Muscle of back (tissue), 11 donors: ENCODE results near the gene UBE2J1. TPM values are rescaled to one million over a fixed set of nuclear protein-coding genes. Genes with fewer than 3 reads are reported as not detected.
"Not testable (repeated sequence)": the region's sequence is repeated elsewhere in the genome, so short reads cannot be mapped to it uniquely, and the experiment has no call there.

Source experiments
- DNase-seq, 3 donors: peaks; one replicate each; pipeline versions ENCODE4 v3.0.0 to v3.0.0-alpha.2; 2013
- polyA plus RNA-seq, 10 donors: library from polyadenylated mRNA; unstranded; fragments of 120-200 nt; gene quantifications; one replicate each; pipeline ENCODE4 v1.2.1, GENCODE V29; 2013; ENCODE audit not compliant: insufficient read length in 10 of 10

UBE2J1 gene
- polyA plus RNA-seq, 10 donors: 37.6 to 49.0 (median 42.8) TPM

DNA sequence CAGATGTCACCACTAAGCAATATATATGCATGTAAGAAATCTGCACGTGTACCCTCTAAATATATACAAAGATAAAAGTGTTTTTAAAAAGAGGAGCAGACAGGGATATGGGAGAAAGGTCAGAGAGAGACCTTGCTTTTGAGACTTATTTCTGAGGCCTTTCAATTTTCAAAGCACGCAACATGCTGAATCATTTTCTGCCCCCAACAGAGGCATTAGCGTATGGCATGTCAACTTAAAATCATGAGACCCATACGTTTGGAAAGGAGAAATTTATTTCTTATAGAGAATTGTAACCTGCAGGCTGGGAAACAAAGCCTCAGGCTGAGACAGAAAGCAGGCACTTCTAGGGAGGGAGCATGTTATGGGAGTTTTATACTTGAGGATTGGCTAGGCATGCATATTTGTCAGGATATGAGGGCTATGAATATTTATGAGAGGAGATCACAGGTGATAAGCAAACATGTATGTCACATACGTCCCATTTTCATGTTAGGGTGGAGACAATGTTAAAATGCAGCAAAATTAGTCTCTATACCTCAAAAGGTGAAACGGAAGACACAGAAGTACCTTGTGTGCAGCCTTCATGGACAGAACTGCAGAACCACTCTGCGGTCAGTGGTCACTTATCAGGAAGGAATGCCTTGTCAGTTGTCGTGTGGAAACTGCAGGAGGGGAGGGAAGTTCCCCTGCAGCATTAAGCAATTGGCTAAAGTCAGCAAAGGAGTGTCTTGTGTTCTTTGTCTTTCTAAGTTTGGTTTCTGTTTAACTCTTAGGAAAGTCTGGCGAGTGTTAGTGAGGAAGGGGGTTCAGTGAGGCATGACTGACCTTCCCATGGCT, 31.2 kb downstream of the UBE2J1 start:
- no peak for DNase-seq

DNA sequence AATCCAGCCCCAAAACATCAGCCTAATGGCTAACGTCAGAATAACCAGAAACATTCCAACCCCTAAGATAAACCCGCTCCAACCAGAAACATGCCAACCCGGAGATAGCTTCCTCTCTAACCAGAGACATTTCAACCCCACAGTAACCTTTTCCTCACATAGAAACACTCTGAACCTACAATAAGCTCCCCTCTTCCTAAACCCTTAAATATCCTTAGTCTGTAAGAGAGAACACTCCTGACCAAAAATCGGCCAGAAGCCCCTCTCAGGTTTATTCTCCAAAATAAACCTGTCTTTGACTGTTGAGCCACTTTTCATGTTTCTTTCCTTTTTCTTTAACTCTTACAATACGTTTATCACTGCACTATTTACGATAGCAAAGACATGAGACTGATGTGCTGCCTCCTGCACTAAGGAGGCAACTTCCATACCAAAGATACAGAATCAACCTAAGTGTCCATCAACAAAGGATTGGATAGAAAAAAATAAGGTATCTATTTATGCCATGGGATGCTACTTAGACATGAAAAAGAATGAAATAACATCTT, 32.4 kb downstream of the UBE2J1 start:
- no peak for DNase-seq

DNA sequence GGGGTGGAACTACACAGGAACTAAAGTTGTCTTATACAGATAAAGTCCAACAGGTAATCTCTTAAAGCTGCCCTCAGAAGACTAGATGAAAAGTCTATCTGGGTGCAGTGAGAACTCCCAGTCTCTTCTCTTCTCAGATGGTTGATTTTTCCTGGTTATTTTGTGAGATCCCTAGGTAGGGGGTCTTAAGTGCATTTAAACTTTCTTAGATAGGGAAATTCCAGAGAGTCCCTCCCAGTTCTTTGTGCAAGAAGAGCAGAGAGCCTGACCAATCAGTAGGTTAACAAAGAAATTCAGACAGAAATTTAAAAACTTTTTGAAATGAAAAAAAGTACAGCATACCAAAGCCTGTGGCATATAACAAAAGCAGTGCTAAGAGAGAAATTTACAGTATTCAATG, 35.5 kb downstream of the UBE2J1 start:
- no peak for DNase-seq

DNA sequence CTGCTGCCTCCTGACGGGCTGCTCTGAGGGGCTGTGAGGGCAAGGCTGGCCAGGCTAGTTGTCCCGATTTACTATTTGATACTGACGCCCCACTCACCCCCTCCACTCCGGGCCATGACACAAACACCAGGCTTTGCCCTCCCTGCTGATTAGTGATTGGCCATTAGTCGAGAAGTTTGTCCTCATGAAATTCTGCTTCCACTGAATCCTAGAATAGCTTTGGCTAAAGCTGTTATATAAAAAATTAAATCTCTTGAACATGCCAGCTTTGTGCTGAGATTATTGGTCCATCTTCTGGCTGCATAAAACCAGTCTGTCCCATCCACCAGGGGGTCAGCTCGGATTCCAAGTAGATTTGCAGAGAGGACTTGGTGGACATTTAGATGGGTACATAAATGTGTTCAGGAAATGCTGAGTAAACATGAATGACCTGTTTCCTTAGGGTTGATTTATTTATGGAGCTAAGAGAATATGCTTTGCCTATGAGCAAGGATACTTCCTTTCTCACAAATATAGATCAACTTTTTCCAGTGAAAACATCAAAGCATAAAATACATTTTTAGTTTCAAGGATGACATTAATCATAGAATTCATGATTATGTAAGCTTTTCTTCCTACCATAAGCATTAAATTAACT, 37.2 kb downstream of the UBE2J1 start, which contains the start of gene GABRR2:
GABRR2 (minus strand) TSS at position 51 of the 637 bp plus-strand sequence. CDS start 134 bp downstream, outside the sequence.
- DNase-seq: no peak

DNA sequence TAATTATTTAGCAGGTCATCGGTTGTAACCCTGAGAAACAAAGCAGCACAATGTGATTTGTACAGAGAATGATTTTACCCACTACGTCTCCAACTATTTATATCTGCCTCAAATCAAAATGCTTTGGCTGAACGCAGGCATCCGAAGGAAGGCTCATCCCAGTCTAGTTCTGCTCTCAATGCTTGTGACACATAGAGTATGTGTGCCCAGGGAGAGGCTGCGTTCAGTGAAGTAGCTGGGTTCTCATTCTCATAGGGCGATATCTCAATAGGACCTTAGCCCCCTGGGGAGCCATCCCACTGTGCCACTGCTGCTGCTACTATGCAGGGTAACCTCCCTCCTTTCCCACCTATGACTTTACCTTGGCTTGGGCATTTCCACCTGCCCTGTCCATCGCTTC, 37.8 kb downstream of the UBE2J1 start:
- DNase-seq: no peak

DNA sequence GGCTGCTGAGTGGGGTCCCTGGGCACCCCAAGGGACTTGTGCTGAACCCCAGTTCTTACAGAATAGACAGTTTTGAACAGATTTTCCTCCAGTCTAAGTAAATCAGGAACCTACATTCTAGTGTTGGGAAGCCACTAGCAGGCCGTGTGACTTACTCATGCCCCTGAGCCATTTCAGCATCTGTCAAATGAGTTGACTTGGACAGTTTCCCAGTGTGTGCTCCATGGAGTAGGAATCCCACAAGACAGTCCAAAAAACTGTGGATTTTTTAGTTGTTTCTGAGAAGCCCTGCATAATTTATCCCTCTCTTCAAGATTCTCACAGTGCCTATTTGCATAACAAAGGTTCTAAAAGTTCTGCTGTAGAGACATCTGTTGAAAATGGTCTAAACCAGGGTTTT, 39.5 kb downstream of the UBE2J1 start:
- peak; percentile 55 to 84 (median 79) for DNase-seq

DNA sequence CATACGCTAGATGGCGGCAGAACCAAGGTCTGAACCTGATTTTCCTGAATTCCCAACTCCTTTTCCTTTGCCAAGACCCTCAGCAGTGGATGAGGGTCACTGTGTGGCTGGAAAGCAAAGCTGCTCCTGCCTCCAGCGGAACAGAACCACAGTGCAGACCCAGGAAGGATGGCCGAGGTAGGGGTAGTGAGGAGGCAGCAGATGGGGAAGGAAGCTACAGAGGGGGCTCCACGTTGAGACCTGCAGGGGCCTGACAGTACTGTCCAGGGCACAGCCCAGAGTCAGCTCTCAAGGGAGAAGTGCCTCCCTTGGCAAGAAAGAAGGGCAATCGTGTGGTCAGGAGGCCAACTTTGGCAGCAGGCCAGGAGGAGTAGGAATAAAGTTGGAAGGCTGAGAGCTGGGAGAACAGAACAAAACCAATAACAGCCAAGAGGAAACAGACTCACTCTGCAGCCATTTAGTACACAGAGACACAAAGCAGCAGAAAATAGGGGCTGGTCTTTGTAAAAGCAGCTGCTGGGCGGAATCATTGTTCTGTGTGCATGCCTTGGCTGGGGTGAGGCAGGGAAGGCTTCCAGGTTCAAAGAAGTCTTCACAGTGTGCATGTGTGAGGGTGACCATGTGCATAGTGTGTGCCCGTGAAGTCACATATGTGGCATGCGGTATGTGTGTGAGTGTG, 40.5 kb downstream of the UBE2J1 start:
- peak; percentile 68 to 92 (median 82) for DNase-seq

DNA sequence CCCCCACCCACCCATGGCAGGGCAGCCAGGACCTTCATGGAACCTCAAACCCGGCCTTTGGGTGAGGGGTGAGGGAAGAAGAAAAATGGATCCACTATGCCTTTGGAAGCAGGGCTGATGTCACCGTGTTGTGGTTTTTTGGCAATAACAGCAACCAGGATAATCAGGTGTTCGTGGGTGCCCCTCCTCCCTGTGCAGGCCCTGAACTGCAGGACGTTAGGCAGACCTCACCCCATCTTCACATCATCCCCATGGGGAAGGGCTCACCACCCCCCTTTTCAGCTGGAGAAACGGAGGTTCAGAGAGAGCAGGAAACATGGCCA, 41.0 kb downstream of the UBE2J1 start:
- DNase-seq: no peak

DNA sequence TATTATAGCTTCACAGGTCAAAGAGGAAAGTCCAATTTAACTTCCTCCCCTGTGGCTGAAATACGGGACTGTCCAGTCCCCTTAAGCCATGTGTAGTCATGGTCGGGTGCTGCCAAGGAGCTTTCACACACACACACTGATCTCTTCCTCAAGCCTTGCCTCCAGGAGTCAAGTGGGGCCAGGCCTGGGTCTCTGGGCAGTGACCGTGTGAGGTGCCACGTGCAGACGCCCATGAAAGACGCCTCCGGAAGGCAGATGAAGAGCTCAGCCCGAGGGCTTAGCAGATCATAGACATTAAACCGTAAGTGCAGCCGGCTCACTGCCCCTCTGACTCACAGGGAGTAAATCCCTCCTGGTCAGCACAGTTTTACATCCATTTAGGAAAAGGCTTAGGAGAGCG, 41.6 kb downstream of the UBE2J1 start:
- peak in 1 of 3 donors; percentile 29 for DNase-seq

DNA sequence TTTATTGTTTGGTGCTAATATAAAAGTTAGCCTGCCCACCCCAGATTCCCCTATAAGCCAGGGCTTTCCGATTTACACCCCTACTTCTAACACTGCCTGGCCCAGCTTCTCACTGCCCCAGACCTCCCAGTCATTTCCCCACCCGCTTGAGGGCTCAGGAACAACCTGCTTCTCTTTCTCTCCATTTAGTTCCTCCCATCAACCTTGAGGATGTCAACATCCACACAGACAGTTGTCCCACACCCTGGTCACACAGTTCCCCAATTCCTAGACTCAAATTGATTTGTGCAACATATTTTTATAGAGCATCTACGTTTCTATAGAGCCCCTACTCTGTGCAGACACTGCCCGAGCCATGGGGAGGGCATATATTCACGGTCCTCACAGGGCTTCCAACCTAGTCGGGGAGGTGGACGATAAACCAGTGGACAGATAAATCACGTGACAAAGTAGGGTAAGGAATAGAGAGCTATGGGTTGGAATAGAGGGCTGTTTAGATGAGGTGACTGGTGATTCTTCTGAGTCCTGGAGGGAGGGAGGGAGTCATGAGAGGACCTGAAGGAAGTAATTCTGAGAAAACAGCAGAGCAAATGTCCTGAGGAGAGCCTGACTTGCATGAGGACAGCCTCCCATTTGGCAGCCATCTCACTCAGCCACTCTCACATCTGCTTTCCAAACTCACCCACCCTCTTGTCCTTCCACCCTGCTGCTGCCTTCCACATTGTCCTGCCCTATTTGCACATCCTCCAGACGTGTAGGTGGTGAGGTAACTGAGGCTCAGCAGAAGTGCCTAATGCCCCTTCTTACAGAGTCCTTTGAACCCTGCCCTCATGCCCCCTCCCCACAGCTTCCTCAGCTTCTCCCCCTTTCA, 43.8 kb downstream of the UBE2J1 start:
- no peak for DNase-seq

DNA sequence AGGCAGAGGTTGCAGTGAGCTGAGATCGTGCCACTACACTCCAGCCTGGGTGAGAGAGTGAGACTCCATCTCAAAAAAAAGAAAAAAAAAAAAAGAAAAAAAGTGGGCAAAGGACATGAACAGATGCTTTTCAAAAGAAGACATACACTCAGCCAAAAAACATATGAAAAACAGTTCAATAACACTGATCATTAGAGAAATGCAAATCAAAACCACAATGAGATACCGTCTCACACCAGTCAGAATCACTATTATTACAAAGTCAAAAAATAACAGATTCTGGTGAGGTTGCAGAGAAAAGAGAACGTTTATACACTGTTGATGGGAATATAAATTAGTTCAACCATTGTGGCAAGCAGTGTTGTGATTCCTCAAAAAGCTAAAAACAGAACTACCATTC, 48.0 kb downstream of the UBE2J1 start:
- DNase-seq: not testable (repeated sequence)

DNA sequence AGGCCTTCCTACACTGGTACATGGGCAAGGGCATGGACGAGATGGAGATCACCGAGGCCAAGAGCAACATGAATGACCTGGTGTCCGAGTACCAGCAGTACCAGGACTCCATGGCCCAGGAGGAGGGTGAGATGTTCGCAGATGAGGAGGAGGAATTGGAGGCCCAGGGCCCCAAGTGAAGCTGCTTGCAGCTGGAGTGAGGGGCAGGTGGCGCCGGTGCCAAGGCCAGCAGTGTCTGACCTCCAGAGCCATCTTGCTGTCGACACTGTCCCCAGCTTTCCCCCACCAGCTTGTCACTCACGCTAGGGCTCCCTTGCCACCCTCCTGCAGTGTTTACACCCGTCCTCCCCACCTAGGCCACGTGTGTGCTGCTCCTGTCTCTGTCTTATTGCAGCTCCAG, 49.6 kb downstream of the UBE2J1 start:
- no peak for DNase-seq

DNA sequence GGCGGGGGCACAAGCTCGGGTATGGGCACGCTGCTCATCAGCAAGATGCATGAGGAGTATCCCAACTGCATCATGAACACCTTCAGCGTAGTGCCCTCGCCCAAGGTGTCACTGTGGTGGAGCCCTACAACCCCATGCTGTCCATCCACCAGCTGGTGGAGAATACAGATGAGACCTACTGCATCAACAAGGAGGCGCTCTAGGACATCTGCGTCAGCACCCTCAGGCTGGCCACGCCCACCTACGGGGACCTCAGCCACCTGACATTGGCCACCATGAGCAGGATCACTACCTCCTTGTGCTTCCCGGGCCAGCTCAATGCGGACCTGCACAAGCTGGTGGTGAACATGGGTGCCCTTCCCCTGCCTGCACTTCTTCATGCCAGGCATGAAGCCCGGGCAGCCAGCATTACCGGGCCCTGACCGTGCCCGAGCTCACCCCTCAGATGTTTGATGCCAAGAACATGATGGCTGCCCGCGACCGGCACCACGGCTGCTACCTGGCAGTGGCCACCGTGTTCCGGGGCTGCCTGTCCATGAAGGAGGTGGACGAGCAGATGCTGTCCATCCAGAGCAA, 50.2 kb downstream of the UBE2J1 start:
- DNase-seq: no peak

DNA sequence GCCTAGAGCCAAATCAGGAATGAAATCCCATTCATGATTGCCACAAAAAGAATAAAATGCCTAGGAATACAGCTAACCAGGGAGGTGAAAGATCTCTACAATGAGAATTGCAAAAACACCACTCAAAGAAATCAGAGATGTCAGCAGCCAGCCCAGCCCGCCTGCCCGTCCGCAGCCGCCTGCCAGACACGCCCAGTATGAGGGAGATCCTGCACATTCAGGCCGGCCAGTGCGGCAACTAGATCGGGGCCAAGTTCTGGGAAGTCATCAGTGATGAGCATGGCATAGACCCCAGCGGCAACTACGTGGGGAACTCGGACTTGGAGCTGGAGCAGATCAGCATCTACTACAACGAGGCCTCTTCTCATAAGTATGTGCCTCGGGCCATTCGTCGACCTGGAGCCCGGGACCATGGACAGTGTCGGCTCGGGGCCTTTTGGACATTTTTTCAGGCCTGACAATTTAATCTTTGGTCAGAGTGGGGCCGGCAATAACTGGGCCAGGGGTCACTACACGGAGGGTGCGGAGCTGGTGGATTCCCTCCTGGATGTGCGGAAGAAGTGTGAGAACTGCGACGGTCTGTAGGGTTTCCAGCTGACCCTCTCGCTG, 50.8 kb downstream of the UBE2J1 start:
- DNase-seq: no peak

DNA sequence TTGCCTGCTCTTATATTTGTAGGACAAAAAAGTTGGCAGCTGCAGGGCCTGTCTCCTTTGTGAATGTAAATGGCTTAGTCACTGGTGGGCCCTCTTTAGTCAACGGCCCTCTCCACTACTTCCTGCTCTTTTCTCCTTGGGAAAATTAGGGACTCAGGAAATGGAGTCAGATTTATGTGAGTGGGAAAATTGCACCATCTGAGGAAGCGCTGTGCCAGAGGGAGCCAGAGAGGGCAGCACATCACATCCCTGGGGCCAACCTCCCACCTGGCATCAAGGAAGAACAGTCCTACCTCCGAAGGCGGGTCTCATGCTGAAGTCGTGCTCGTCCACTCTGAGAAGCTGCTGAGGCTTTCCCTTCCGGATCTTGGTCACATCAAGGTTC, 53.1 kb downstream of the UBE2J1 start:
- no peak for DNase-seq

DNA sequence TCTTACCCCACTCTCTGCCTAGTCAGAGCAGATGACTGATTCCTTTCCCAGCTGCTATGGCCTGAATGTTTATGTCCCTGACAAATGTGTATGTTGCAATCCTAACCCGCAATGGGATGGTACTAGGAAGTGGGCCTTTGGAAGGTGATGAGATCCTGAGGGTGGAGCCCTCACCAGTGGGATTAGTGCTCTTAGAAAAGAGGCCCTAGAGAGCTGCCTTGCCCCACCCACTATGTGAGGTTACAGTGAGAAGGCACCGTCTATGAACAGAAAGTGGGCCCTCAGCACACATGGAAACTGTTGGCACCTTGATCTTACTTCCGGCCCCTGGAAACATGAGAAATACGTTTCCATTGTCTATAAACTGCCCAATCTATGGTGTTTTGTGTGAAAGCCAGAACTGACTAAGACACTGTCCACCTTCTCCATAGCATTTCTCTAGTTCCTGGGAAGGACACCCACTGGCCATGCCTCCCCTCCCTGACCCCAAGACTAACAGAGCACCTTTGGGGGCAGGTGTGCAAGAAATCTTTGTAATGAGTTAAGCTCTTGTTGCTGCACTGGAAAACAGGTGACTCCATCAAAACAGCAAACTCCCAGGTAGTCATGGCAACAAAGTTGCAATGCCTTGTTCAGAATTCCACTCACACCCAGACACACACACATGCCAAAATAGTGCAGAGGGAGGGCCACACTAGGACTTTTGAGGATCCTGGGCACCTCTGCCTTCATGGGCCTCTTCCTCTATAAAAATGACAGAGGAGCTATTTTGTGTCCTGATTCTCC, 53.6 kb downstream of the UBE2J1 start:
- peak; percentile 48 to 67 (median 62) for DNase-seq

DNA sequence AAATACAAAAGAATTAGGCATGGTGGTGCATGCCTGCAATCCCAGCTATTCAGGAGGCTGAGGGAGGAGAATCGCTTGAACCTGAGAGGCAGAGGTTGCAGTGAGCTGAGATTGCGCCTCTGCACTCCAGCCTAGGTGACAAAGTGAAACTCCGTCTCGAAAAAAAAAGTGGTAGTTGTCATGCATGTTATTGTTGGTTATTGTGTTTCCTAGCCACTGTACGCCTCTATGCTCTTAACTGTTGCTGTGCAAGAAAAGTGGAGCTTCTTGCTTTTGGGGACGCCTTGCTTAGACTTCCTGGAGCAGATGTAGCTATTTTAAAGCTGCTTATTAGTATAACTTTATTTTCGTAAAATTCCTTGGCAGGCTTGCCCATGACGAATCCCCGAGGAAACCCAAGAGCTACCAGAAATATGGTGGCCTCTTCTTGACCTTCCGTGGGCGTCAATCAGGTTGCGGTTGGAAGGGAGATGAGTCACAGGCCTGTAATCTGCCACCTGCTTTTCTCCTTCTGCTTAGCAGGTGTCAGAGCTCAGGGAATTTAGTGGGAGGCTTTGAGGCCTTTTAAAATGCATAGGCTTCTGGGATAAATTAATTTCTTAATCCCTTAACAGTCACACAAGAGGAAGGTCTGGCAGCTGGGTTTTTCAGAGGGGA, 54.7 kb downstream of the UBE2J1 start:
- DNase-seq: peak; percentile 86 to 93 (median 92)

DNA sequence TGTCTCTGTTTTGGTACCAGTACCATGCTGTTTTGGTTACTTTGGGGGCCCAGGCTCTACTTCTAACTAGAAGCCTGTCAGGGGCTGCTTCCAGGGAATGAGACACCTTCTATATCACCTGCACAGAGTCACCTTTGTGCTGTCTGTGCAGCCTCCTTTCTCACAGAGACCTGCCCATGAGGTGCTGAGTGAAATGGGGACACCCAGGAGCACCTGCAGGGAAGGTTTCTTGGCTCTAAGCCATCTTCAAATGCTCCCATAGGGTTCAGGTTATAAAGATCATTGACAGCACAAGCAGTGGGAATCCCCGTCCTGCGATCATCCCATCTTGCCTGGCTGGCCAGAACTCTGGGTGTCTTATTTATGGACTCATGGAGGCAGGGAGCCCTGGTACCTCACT, 56.5 kb downstream of the UBE2J1 start:
- no peak for DNase-seq

DNA sequence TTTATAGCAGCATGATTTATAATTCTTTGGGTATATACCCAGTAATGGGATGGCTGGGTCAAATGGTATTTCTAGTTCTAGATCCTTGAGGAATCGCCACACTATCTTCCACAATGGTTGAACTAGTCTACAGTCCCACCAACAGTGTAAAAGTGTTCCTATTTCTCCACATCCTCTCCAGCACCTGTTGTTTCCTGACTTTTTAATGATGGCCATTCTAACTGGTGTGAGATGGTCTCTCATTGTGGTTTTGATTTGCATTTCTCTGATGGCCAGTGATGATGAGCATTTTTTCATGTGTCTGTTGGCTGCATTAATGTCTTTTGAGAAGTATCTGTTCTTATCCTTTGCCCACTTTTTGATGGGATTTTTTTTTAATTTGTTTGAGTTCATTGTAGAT, 57.4 kb downstream of the UBE2J1 start:
- not testable (repeated sequence) for DNase-seq
